Activated T-cell treated with anti-CD3 and anti-CD28 coated beads for 24 hours (primary cell): ENCODE results near the gene ZNF182.
"Not testable (repeated sequence)": the region's sequence is repeated elsewhere in the genome, so short reads cannot be mapped to it uniquely, and the experiment has no call there.

Source experiments
- DNase-seq: peaks from one replicate; pipeline ENCODE4 v3.0.0-alpha.2; 2020; ENCODE audit warnings: low read depth

Gene ZNF182

DNA sequence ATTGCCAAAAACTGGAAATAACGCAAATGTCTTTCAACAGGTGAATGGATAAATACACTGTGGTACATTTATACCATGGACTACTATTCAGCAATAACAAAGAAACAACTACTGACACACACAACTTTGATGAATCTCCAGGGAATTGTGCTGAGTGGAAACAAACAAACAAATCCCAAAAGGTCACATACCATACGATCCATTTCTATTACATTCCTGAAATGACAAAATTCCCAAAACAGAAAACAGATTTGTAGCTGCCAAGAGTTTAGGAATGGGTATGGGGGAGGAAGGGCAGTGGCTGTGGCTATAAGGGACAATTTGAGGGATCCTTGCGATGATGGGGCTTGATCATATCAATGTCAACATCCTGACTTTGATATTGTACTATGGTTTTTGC, 2.5 kb downstream of the ZNF182 start:
- DNase-seq: no peak

DNA sequence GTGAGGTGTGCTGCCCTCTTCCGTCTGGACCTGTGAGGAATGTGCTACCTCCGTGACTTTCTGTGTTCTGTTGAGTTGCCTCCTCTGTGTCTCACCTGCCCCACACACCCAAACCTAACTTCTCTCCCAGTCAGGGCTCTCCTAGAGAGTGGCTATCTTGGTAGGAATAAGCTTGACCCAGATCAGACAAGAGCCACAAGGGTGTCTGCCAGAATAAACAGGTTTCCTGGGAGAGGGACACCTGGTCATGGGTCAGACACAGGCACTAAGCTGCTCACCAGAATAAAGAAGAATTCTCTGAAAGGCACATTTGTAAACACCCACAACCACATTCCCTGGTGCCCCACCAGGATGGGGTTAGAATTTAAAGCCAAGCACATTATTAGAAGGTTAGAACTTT, 11.1 kb downstream of the ZNF182 start:
- no peak for DNase-seq

DNA sequence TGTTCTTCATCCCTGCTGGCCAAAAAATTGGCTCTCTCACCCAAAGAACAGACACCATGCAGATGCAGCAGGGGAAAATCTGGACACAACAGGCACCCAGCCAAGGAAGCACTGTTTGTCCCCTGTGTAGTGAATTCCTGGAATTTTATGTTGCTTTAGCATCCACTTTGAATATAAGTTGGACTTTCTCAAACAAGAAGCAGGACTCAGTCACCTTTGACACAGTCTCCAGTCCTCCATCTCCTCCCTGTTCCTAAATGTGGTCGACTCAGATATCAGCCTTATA, 11.8 kb downstream of the ZNF182 start:
- DNase-seq: no peak

DNA sequence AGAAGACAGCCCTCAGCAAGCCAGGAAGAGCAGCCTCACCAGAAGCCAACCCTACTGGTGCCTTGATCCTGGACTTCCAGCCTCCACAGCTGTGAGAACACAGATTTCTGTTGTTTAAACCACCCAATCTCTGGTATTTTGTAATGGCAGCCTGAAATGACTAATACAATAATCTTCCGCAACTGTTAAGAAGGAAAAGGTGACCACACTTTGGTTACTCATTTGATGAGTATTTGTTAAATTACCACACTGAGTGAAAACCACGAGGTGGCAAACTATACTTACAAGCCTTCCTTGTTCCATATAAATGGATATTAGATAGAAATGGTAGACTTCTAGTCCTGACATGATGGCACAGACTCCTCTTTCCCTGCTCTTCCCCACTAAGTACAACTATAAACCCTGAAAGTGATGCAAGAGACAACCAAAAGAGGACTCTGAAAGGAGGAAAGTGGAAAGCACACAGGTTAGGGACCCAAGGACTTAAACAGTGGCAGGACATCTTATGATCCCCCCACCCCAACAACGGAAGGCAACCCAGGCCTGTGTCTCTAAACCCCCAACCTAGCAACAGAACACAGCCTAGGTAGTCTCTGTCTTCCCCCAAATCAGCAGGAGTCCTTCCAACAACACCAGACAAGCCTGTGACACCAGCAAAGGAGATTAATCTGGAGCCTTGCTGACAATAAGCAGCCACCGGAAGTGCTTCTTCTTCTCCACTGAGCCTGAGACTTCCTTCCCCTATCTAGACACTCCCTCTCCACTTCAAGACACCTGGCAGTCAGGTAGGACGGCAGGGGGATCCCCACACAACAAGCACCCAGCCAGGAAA, 12.3 kb downstream of the ZNF182 start:
- no peak for DNase-seq

DNA sequence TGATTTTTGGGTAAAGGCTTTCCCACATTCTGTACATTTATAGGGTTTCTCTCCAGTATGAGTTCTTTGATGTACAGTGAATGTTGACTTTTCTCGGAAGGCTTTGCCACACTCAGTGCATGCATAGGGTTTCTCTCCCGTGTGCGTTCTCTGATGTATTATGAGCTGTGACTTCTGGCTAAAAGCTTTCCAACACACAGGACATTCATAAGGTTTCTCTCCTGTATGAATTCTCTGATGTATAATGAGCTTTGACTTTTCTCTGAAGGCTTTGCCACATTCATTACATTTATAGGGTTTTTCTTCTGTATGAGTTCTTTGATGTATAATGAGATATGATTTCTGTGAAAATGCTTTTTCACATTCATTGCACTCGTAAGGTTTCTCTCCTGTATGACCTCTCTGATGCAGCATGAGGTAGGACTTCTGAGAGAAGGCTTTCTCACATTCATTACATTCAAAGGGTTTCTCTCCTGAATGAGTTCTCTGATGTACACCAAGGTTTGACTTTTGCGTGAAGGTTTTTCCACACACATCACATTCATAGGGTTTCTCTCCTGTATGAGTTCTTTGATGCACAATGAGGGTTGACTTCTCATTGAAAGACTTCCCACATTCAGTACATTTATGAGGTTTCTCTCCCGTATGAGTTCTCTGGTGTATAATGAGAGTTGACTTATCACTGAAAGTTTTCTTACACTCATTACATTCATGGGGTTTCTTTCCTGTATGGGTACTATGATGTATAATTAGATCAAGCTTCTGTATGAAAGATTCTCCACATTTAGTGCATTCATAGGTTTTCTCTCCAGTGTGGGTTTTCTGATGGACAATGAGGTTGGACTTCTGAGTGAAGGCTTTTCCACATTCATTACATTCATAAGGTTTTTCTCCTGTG, 27.3 kb downstream of the ZNF182 start:
- no peak for DNase-seq

DNA sequence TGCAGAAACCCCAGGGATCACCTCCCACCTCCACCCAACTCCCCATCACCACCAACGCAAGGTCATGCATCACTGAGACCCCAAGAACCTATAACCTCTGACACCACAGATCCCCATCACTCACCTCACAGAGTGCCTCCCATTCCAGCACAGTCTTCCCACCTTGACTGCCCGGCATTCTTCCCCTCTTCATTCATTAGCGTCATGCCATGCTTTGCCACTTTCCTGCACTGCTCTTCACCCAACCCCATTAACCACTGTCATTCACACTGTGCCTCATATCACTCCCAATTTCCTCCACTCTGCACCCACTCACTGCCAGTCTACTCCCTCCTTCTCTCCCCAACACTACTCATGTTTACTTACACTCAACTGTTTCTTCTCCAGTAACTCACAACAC, 30.6 kb downstream of the ZNF182 start:
- DNase-seq: no peak

DNA sequence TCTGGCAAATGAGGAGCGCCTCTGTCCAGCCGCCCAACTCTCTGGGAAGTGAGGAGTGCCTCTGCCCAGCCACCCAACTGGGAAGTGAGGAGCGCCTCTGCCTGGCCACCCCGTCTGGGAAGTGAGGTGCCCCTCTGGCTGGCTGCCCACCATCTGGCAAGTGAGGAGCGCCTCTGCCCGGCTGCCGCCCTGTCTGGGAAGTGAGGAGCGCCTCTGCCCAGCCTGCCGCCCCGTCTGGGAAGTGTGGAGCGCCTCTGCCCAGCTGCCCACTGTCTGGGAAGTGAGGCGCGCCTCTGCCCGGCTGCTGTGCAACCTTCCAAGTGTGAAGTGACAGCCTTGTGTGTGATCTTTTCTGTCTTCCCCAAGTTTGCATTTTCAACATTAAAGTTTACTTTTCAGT, 38.3 kb downstream of the ZNF182 start:
- not testable (repeated sequence) for DNase-seq

DNA sequence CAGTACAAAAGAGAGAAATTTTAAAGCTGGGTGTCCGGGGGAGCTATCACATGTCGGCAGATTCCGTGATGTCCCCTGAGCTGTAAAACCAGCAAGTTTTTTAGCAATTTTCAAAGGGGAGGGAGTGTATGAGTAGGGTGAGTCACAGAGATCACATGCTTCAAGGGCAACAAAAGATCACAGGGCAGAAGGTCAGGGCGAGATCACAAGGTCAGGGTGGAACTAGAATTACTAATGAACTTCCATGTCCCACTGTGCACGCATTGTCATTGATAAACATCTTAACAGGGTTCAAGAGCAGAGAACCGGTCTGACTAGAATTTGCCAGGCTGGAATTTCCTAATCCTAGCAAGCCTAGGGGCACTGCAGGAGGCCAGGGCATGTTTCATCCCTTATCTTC, 42.0 kb downstream of the ZNF182 start:
- DNase-seq: not testable (repeated sequence)

DNA sequence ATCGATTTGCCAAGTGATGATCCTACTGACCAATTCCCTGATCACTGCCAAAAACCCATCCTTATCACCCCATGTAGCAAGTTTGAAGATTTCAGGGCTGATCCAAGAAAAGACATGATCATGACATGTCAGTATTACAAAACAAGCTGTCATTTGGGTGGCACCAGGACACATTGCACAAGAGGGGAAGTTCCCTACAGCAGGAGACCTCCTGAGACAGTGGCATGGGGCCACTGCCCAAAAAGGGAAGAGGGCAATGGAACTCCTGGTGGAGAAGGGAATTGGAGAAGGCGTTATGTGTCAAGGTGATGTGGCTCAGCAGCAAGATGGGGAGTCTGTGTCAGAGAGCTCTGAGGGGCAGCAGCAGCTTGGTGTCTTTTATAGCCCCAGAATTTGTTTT, 43.4 kb downstream of the ZNF182 start:
- no peak for DNase-seq

DNA sequence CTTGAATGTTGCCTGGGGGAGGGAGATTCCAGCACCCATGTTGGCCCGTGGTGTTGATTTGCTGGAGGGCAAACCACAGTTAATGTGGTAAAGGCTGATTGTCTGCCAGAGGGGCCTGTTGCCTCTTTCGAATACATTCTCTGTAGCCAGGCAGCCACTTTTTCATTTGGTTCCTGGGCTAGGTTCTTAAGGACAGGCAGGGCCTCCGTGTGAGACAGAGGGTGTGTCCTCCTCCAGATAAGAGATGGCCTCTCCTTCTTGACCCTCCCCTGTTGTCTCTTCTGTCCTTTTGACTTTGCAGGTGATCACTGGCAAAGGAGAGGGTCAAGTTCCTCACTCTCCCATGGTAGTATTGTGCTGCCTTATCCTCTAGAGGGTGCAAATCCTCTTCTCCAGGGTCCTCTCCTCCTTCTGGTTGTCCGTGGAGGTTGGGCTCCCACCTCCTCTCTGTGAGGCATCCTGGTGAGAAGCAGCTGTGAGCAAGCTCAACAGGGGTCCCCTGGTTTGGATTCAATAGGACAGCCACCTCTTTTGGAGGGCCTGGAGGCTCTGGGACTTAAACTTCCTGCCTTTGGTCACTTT, 44.9 kb downstream of the ZNF182 start:
- DNase-seq: peak; percentile 6

DNA sequence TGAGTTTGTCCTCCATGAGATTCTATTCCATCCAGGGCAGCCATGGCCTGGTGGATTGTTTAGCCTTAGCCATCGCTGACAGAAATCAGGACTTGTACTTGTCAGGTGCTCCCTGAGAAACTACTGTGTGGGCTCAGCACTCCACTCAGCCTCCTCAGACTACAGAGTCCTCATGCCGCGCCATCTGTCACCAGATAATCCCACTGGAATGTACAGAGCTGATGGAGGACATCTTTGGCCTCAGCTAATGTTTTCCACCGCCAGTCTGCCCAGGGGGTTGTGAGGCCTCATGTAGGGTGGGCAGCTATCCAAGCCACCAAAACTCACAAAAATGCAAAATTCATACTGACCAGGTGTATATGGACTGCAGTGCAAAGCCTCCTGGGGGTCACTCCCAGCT, 45.6 kb downstream of the ZNF182 start:
- not testable (repeated sequence) for DNase-seq

DNA sequence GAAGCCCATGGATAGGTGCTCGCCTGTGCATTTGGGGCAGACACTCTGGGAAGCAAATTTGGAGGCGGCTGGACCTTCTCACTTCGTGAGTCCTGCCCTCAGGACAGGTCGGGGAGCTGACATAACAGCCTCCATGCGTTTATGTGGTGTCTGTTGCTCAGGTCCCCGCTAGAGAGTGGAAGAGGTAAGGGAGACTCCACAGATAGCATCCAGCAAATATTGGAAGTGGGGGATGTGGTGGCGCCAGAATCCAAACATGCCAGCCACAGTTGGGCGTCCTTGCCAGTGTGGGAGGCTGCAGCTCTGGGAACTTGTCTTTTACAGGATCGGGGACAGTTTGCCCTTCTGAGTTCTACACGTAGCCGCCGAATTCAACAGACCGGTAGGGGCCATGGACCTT, 47.8 kb downstream of the ZNF182 start:
- DNase-seq: no peak

DNA sequence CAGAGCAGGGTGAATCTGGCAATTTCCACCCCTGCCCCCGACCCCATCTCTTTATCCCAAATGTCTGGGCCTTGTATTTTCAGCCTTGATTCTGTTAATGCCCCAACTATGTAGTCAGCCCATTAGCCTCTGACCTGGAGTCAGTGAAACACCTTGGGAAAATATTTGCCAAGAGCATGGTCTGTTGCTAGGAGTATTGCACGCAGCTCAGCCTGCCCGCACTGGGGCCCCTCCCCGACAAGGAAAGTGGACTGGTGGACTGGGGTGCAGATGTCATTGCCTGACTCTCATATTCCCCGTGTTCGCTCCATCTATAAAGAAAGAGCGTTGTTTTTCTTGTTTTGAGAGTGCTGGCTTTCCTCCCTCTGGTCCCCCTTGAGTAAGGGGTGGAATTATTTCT, 48.5 kb downstream of the ZNF182 start:
- not testable (repeated sequence) for DNase-seq

DNA sequence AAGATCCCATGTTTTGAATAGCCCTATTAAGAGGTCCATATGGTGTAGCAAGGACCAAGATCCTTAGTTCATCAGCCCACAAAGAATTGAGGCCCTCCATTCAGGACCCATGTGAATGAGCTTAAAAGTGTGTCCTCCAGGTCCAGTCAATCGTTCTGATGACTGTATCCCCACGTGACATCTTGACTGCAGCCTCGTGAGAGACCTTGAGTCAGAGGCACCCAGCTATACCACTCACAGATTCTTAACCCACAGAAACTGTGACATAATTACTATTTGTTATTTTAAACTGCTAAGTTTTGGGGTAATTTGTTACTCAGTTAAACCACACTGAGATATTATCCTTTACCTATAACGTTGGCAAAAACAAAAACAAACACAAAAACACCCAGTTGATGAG, 62.4 kb downstream of the ZNF182 start:
- no peak for DNase-seq

DNA sequence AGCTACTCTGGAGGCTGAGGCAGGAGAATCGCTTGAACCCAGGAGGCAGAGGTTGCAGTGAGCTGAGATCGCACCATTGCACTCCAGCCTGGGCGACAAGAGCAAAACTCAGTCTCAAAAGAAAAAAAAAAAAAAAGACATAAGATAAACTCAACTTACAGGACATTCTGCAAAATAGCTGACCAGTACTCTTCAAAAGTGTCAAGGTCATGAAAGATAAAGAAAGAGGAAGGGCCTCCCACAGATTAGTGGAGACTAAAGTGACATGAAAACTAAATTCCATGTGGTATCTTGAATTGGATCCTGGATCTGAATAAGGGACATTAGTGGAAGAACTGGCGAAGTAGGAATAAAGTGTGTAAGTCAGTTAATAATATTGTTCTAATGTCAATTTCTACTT, 63.3 kb downstream of the ZNF182 start:
- DNase-seq: no peak

DNA sequence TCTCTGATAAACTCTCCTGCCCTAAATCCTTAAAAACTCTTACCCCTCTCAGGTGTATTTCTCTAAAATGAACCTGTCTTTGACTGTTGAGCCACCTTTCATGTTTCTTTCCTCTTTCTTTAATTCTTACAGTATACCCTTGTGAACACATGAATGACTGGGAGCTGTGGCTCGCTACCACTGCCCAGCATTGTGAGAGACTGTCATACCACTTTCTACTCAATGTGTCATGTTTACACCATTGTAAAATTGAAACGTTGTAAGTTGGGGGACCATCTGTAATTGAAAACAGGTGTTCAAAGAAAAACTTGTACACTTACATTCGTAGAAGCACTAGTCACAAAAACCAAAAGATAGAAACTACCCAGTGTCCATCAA, 66.9 kb downstream of the ZNF182 start:
- DNase-seq: no peak

DNA sequence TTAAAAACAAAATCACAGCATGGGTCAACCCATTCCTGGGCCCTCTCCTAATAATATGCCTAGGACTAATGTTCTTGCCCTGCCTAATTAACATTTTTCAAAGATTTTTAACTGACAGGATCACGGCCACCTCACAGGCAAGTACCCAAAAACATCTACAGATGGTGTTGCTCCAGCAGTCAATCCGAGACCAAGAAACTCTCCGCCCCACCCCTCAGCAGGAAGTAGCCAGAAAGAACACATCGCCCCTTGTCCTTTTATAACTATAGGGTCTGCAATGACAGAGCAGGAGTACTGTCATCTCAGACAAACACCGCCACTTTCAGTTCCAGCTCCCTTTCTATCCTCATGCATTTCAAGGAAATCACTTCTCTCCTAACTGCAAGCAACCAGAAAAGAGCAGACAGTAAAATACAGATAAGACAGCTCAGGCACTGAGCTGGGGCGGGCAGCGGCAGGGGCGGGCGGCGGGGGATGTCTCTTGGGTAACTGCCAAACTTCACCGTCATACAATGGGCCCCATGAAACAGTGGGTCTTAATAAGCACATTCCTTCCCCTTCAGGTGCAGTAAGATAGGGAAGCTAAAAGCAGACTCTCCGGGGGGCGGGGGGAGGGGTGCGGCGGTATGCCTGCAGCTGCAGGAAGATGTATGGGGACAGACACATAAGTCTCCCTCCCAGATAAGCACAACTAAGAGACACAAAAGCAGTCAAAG, 67.4 kb downstream of the ZNF182 start:
- DNase-seq: no peak

DNA sequence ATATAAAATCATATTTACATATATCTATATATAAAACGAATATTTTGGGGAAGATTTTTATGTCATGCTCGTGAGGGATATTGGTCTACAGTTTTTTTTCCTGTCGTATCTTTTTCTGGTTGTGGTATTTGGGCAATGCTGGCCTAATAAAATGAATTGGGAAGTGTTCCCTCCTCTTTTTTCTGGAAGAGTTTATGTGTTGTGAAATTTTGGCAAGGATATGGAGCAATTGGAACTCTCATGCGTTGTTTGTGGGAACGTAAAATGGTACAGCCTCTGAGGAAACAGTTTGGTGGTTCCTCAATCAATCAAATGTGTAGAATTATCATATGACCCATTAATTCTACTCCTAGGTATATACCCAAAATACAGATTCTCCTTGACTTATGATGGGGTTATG, 69.8 kb downstream of the ZNF182 start:
- DNase-seq: no peak

DNA sequence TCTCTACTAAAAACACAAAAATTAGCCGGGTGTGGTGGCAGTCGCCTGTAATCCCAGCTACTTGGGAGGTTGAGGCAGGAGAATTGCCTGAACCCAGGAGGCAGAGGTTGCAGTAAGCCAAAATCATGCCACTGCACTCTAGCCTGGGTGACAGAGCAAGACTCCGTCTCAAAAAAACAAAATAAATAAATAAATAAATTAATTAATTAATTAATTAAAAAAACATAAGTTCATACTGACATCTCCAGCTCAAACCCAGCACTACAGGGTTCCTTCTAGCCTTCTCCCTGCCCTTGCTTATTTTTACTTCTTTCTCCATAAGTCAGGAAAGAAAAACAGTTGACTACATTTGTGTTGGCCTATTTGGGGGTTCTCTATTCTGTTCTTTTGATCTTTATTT, 71.8 kb downstream of the ZNF182 start:
- DNase-seq: not testable (repeated sequence)

DNA sequence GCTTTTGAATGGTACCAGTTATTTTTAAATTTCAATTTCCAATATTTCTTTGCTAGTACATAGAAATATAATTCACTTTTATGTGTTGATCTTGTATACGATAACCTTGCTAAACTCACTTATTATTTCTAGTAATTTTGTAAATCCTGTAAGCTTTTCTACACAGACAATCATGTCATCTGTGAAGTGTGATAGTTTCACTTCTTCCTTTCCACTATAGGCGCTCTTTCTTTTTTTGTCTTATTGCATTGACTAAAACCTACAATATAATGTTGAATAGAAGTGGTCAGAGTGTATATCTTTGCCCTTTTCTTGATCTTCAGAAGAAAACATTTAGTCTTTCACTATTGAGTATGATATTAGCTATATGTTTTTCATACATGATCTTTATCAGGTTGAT, 76.6 kb downstream of the ZNF182 start:
- no peak for DNase-seq
